Smooth muscle cell (in vitro differentiated cells): Measurements from ENCODE around the gene EIF5A. TPM values are rescaled to one million over a fixed set of nuclear protein-coding genes. Genes with fewer than 3 reads are reported as not detected.
A peak's percentile ranks its signal among the peaks of the same experiment; 100 is the strongest.

Source experiments
- DNase-seq: peaks from one replicate; lab custom pipeline; 2025; ENCODE audit not compliant: unreplicated experiment; lab: John Stamatoyannopoulos, UW
- H2AFZ ChIP-seq: fragments of 200-600 bp; sonication (generic); 2 replicates; pipeline ENCODE4 v1.6.0; 2016; ENCODE audit warnings: antibody characterized with exemption, low read depth, mild to moderate bottlenecking
- H3F3A ChIP-seq: fragments of 200-600 bp; sonication (generic); 2 replicates; pipeline ENCODE4 v1.6.0; 2017; ENCODE audit warnings: antibody characterized with exemption, low read depth
- H3K27ac ChIP-seq: fragments of 200-600 bp; sonication (generic); 2 replicates; pipeline ENCODE4 v1.5.1; 2016; ENCODE audit warnings: low read depth, mild to moderate bottlenecking
- H3K27me3 ChIP-seq: fragments of 200-600 bp; sonication (generic); 2 replicates; pipeline ENCODE4 v1.6.1; 2016; ENCODE audit warnings: low read depth, mild to moderate bottlenecking
- H3K36me3 ChIP-seq: fragments of 200-600 bp; sonication (generic); 2 replicates; pipeline ENCODE4 v1.5.1; 2016; ENCODE audit warnings: low read depth
- H3K4me1 ChIP-seq: fragments of 200-600 bp; sonication (generic); 2 replicates; pipeline ENCODE4 v1.5.1; 2016; ENCODE audit warnings: low read depth
- H3K4me2 ChIP-seq: fragments of 200-600 bp; sonication (generic); 2 replicates; pipeline ENCODE4 v1.6.0; 2016; ENCODE audit warnings: mild to moderate bottlenecking
- H3K4me3 ChIP-seq: fragments of 200-600 bp; sonication (generic); 2 replicates; pipeline ENCODE4 v1.5.1; 2016; ENCODE audit warnings: mild to moderate bottlenecking
- H3K79me2 ChIP-seq: fragments of 200-600 bp; sonication (generic); 2 replicates; pipeline ENCODE4 v1.6.0; 2016; ENCODE audit warnings: low read depth, mild to moderate bottlenecking
- H3K9ac ChIP-seq: fragments of 200-600 bp; sonication (generic); 2 replicates; pipeline ENCODE4 v1.6.0; 2016; ENCODE audit warnings: low read depth
- H3K9me3 ChIP-seq: fragments of 200-600 bp; sonication (generic); replicated peaks from 2 replicates; pipeline ENCODE4 v1.5.1; 2016; ENCODE audit warnings: low read depth
- H4K20me1 ChIP-seq: fragments of 200-600 bp; sonication (generic); 2 replicates; pipeline ENCODE4 v1.6.0; 2016; ENCODE audit warnings: low read depth
- WGBS: methylation state at CpG from one replicate; pipeline ENCODE4 v1.1.7; 2016; ENCODE audit warnings: low lambda C conversion rate; 5-methylcytosine and 5-hydroxymethylcytosine counted together
- polyA plus RNA-seq: library from polyadenylated mRNA; unstranded; fragments of >200 nt; fragmentation: Nextera tagmentation; extraction: Ambion mirVana; gene quantifications from 2 replicates; pipeline ENCODE4 v1.2.1, GENCODE V29; 2016
- total RNA-seq: library from RNA; depleted of rRNA; stranded (reverse); fragments of >200 nt; gene quantifications from 2 replicates; pipeline ENCODE4 v1.2.3, GENCODE V29; 2014
- TF ChIP-seq, protein P1 (sequence below): fragments of 200-600 bp; sonication (generic); IDR thresholded peaks from 2 replicates; pipeline ENCODE4 v1.5.1; 2017; ENCODE audit warnings: borderline replicate concordance, mild to moderate bottlenecking, antibody characterized with exemption; ENCODE audit not compliant: insufficient read depth, poor library complexity, severe bottlenecking

EIF5A gene
- total and polyA plus RNA-seq, 2 experiments from 2014 or later = 323 to 797 TPM

DNA sequence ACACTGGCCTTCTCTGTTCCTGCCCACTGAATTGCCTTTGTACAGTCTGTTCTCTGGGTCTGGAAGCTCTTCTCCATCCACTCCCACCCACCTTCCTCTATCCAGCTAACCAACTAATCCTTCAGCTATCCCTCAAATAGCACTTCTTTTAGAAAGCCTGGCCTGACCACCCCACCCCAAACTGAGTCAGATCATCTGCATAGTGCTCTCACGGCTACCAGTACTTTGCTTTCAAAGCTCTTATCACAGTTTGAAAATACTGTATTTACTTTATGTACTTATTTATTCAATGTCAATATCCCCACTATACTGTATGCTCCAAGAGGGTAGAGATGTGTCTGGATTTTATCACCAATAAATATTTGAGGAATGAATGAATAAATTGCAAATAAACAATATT, 40.6 kb upstream of the EIF5A start:
- Histone ChIP-seq H3K27me3 (peaks cover 18% of the 10 kb centered on the region), H3K79me2 (no peaks in the 10 kb centered on the region), H3K9ac (no peak overlapping the region), H3K4me3 (no peak overlapping the region), H3K27ac (peak overlapping the region; percentile 37), H3K4me2 (no peak overlapping the region), H3K36me3 (no peaks in the 10 kb centered on the region), H2AFZ (no peak overlapping the region), H3K4me1 (peaks cover 5% of the 10 kb centered on the region), H3K9me3 (no peaks in the 10 kb centered on the region), H3F3A (peaks cover 11% of the 10 kb centered on the region), H4K20me1 (no peaks in the 10 kb centered on the region)
- TF ChIP-seq, protein P1, sequence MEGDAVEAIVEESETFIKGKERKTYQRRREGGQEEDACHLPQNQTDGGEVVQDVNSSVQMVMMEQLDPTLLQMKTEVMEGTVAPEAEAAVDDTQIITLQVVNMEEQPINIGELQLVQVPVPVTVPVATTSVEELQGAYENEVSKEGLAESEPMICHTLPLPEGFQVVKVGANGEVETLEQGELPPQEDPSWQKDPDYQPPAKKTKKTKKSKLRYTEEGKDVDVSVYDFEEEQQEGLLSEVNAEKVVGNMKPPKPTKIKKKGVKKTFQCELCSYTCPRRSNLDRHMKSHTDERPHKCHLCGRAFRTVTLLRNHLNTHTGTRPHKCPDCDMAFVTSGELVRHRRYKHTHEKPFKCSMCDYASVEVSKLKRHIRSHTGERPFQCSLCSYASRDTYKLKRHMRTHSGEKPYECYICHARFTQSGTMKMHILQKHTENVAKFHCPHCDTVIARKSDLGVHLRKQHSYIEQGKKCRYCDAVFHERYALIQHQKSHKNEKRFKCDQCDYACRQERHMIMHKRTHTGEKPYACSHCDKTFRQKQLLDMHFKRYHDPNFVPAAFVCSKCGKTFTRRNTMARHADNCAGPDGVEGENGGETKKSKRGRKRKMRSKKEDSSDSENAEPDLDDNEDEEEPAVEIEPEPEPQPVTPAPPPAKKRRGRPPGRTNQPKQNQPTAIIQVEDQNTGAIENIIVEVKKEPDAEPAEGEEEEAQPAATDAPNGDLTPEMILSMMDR = no peak
- no peak for DNase-seq
- 15% methylated on average over 1 of the region's 1 CpG for WGBS

DNA sequence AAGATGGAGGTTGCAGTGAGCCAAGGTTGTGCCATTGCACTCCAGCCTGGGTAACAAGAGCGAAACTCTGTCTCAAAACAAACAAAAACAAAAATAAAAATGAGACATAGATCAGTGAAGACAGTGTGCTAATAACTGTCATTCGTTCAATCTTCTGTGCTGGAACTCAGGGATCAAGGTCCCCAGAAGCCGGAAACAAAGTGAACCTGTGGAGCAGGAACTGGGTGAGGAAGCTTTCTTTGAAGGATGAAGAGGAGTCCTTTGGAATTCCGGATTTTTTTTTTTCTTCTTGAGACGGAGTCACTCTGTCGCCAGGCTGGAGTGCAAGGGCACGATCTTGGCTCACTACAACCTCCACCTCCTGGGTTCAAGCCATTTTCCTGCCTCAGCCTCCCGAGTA, 28.0 kb upstream of the EIF5A start:
- Histone ChIP-seq H3K27me3 (peaks cover 14% of the 10 kb centered on the region), H3K9me3 (no peaks in the 10 kb centered on the region), H3K4me2 (no peak overlapping the region), H3K27ac (no peak overlapping the region), H2AFZ (no peak overlapping the region), H3K36me3 (no peaks in the 10 kb centered on the region), H3K9ac (no peak overlapping the region), H4K20me1 (no peaks in the 10 kb centered on the region), H3K79me2 (no peaks in the 10 kb centered on the region), H3F3A (peaks cover 5% of the 10 kb centered on the region), H3K4me3 (no peak overlapping the region), H3K4me1 (no peaks in the 10 kb centered on the region)
- TF ChIP-seq, protein P1 = no peak
- no peak for DNase-seq
- WGBS = 92% methylated on average over 8 of the region's 8 CpGs

DNA sequence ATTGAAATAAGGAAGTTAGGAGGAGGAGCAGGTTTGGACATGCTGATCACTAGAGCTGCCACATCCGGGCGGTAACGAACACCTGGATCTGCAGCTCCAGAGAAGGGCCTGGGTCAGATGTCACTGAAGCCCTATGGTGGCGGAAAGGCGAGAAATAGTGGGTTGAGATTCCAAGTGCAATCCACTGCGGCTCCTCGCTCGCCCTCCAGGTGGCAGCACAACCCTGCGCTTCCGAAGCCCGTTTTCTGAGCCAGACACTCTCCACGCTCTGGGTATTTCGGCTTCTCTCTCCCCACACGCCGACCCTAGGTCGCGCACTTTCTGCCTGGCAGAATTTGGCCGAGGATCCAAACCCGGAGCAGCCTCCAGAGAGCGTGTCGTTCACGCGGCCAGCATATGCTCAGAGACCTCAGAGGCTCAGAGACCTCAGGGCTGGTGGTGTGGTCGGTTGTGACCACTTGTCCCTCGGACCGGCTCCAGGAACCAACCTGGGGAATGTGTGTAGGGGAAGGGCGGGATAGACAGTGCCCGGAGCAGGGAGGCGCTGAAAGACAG, 26.8 kb upstream of the EIF5A start:
- H2AFZ ChIP-seq = no peak overlapping the region
- no peaks in the 10 kb centered on the region for H3K79me2 ChIP-seq
- no peaks in the 10 kb centered on the region for H4K20me1 ChIP-seq
- peak overlapping the region; percentile 39 for H3K27ac ChIP-seq
- H3K9me3 ChIP-seq = no peaks in the 10 kb centered on the region
- TF ChIP-seq, protein P1 = peak; percentile 75
- peak overlapping the region; percentile 47 for H3K4me3 ChIP-seq
- 1% methylated on average over 29 of the region's 29 CpGs for WGBS
- peaks cover 5% of the 10 kb centered on the region for H3F3A ChIP-seq
- no peaks in the 10 kb centered on the region for H3K4me1 ChIP-seq
- H3K4me2 ChIP-seq = peak overlapping the region; percentile 87
- H3K9ac ChIP-seq = no peak overlapping the region
- no peaks in the 10 kb centered on the region for H3K36me3 ChIP-seq
- peaks cover 14% of the 10 kb centered on the region for H3K27me3 ChIP-seq
- DNase-seq = peak; percentile 66
